HG03095 (cell line): Measurements from ENCODE around the gene EIF2D.
"Not testable (repeated sequence)": the region's sequence is repeated elsewhere in the genome, so short reads cannot be mapped to it uniquely, and the experiment has no call there.

Experiments used
- ATAC-seq: cut with Tn5 transposase; IDR thresholded peaks from one replicate; pipeline ENCODE4 v1.9.1; 2021; ENCODE audit warnings: moderate library complexity; ENCODE audit not compliant: unreplicated experiment

EIF2D gene, protein sequence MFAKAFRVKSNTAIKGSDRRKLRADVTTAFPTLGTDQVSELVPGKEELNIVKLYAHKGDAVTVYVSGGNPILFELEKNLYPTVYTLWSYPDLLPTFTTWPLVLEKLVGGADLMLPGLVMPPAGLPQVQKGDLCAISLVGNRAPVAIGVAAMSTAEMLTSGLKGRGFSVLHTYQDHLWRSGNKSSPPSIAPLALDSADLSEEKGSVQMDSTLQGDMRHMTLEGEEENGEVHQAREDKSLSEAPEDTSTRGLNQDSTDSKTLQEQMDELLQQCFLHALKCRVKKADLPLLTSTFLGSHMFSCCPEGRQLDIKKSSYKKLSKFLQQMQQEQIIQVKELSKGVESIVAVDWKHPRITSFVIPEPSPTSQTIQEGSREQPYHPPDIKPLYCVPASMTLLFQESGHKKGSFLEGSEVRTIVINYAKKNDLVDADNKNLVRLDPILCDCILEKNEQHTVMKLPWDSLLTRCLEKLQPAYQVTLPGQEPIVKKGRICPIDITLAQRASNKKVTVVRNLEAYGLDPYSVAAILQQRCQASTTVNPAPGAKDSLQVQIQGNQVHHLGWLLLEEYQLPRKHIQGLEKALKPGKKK

DNA sequence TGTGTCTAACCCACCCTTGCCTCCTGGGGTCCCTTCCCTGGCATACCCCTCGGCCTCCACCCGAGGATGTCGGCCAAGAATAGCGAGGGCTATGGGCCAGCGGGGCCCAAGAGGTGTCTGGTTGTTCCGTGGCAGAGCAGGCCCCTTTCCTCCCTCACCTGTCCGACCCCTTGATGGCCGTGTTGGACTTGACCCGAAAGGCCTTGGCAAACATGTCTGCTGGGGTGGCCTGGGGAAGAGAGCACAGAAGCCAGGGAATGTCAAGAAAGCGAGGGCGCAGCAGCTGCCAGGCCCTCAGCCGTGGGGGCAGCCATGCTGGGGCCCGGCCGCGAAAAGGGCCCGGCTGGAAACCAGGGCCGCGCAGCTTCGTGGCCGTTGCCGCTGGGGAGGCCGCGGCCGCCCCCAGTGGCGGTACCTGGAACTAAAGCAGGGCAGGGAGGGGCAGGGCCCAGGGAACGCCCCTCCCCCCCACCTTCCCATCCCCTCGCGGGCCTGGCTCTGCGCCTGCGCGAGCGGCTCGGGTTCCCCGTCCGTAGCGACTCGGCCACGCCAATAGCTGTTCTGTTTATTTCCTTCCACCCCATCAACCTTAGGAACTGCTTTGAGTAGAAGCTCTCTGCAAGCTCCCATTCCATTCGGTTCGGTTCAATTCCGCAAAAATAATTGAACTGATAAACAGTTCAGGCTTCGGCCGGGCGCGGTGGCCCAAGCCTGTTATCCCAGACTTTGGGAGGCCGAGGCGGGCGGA, at the start of gene EIF2D:
Gene EIF2D (minus strand): TSS at position 337 of the 748 bp plus-strand sequence. CDS start 123 bp downstream, at position 214.
- ATAC-seq, result peak; percentile 84

DNA sequence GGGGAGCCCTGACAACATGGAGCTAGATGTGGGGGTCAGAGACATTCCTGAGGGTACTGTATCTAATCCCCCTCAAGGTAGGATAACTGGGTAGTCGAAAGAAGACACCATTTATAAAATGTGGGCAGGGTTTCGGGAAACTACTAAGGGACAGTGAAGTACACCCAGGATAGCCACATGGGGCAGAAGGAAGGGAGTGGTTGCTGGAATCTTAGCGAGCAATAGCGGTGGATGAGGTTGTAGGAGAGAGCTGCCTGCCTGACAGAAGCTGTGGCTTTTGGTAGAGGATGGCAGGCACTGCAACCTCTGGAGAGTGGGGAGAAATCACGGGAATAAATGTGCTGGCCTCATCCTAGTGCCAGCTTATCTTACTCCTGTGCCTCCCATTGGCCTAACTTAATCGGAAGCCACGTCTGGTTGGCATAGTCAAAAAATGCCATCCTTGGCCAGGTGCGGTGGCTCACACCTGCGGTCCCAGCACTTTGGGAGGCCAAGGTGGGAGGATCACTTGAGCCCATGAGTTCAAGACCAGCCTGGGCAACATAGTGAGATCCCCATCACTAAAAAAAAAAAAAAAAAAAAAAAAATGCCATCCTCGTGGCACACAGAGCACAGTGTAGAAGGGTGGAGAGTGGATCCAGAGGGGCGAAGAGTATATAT, 49.0 kb upstream of the EIF2D start:
- no peak for ATAC-seq

DNA sequence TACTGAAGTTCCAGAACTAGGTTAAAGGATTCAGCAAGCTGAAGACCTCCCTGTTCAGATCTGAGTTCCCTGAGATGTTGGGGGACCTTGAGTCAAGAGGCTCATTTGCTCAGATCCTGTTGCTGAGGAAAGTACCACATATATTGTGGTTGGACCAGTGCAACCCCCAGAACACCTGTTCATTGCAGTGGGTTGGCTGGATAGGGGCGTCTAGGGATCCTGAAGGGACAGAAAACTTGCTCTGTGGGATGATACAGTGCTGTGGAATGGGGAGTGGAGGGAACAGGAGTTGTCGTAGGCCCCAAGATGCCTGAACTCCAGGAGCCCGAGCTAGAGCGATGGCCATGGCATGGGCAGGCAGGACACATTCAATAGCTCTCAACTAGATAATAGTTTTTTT, 47.9 kb upstream of the EIF2D start:
- ATAC-seq, result no peak

DNA sequence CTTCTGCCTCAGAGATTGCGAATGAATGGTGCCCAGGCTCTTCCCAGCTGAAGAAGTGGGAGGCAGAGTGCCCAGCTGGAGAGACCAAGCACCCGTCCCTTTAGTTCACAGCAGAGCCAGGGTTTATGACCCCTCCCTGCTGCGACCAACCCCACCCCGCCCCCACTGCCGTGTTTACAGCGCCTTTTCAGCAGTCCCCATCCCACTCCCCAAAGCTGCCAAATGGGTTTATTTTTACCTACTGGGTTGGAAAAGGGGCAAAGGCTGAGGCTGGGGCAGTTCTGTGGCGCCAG, 46.7 kb upstream of the EIF2D start:
- ATAC-seq, result no peak

DNA sequence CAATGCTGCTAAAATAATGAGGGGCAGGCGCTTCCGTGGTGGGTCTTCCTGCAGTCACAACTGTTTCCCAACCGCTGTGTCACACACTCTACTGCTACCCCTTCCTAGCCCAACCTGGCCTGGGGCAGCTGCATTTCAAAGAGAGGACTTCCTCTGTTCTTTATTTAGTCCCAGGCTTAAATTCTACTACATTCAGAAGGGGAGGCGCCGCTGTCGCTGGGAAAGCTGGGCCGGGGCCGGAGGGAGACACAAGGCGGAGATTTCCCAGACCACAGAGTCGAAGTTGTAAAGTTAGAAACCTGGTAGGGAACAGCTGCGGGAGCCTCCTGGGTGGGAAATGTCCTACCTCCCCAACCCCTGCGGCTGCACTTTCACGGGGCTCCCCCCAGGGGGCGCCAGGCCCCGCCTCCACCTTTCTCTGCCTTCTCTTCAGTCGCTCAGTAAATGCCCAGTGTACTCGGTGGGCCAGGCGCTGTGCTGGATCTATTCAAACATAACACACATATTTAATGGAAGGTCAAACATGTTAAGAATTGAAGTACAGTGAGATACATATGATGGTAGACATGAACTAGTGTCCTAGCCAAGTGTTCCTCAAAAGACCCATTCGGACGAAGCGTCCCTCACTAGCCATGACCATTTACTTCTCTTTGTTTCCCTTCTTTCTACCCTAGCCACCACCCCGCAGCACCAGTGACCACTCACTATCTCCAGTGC, 46.2 kb upstream of the EIF2D start:
- no peak for ATAC-seq

DNA sequence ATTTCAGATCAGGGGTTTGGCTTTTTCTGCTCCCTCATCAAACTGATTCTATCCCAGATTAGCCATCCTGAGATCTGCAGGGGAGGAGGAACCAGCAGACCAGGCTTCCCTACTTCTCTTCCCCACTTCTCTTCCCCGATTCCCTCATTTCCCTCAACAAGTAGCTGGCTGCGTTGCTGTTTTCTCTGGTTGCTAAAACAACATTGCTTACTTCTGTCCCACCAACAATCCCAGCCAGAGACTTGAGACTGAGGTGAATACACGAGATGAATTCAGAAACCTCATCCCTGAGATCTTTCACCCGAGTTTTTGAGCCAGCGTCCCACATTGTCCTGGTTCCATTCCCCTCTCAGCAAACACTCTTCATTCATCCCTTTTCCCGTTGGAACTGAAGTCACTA, 45.5 kb upstream of the EIF2D start:
- no peak for ATAC-seq

DNA sequence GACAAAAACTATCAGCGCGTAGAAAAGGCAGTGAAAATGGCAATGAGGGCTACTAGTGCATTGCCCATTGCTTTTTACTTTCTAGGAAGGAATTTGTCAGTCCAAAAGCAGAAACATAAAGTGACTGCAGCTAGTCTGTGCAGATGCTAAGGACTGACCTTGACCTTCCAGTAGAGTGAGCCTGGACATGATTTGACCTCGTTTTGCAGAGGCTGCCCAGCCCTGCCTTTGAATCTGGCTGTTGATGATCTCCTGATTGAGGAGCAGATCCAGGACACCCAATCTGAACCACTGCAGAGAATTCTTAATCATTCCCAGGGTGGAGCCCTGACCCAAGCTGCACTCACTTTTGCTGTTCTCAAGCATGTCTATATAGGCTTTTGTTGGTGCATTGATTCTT, 44.7 kb upstream of the EIF2D start:
- no peak for ATAC-seq

DNA sequence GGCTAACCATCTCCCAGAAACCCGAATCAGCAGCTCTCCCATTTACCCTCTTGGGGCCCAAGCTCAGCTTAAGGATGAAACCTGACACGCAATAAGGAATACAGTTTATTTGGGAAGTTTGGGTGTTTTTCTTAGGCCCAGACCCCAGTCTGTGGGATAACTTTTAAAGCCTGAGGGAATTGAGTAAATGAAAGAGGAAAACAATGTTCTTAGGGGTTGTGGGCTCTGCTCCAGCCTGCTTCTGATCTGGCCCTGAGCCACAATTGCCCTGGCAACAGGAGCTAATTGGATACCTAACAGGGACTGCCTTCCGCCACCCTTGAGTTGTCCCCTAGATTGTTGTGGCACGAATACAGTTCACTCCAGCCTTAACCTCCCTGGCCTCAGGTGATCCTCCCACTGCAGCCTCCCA, 43.2 kb upstream of the EIF2D start:
- no peak for ATAC-seq

DNA sequence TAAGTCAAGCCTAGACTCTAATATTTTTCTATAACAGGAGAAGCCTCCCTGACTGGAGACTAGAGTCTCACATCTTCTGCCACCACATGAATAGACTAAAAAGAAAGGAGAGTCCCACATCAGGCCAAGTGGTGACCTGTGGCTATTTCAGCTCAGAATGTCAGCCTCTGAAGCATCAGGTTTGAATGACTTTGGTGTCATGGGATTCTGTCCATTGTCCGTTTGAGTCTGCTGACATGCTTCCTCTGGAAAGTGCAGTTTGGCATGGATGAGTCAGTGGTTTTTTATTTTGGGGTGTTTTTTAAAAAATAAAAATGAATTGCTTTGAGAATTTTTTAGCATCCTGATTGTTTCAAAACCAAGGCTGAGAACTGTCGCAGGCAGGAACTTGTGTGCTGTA, 42.6 kb upstream of the EIF2D start:
- ATAC-seq, result no peak

DNA sequence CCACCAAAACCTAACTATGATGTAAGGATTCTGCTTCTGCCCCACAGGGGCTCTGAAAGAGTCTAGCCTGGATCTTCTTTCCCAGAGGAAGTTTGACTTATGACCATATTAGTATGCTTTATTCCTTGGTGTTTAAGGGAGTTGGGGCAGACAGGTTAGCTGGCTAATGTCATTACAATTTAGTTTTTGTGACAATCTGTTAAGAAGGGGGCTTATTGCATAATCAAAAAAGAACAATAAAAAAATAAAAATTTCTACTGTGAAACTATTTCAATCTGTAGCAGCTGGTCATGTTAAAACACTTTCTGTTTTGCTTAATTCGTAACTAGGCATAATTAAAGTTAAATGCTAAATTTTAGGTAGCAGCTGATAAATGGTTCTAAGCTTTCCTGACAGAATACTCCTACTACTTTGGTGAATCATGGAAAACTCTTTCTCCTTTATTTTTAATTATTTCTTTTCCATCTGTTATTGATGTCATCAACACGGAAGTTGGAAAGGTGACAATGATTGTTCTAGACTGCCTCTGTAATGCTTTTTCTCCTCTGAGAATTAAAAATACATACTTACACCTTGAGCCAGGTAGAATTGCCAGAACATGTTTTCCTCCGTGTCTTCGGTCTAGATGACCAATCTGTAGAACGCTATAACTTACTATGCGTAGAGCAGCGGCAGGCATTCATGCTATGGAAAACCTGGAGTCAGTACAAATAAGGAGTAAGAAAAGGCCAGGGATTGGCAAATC, 41.6 kb upstream of the EIF2D start:
- no peak for ATAC-seq

DNA sequence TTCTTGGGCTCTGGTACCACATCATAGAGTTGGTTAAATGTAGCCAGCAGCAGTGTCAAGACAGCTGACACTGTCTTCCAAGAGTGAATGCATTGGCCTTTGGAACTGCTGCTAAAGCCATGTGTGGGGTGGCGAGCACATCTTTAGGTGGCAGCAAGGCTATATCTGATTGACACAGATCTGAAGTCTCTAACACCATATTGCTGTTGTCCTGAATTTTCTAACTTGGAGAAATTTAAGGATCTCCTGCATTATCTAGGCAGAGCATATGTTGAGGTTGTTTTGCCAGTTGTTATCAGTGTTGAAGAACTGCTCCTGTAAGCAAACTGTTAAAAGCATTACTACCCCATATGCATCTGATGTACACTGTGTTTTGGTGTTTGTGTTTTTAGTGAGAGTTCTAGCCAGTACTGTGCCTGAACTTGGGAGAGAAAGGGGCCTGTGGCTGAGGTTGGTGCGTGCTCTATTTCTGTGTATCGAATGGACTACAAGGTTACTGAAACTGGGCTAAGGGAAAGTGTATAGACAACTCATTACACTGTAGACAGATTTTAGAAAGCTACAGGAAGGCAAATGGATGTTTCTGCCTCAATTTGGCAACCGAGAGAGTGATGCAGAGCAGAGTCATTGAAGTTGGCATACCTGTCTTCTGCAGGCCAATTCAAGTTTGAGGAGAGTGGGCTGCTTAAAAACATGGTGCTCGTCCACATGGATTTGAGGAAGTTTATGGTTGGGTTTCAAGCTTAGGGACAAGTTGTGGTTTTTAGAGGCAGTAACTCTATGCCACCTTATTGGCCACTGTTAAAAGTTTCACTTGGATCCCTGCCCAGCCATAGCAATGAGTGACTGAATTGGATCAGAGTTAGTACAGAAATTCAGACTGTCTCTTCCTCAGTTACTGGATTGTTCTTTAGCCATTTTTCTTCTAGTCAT, 40.0 kb upstream of the EIF2D start:
- ATAC-seq, result no peak

DNA sequence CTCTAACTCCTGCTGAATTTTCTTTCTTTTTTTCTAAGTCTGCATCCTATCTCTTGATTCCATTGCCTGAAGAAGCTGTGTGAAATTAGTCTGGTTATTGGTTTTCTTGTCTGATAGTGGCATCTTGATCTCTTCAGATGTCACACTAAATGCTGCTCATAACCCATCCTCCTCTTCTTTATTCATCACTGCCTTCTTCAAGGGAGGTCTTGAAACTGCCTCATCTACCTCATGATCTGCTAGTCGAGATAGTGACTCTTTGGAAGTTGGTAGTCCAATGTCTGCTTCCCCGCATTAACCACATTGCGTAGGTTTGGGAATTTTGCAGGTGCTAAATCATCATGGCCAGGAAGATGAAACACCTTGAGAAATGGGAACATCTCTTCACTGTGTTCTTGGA, 38.7 kb upstream of the EIF2D start:
- ATAC-seq, result no peak

DNA sequence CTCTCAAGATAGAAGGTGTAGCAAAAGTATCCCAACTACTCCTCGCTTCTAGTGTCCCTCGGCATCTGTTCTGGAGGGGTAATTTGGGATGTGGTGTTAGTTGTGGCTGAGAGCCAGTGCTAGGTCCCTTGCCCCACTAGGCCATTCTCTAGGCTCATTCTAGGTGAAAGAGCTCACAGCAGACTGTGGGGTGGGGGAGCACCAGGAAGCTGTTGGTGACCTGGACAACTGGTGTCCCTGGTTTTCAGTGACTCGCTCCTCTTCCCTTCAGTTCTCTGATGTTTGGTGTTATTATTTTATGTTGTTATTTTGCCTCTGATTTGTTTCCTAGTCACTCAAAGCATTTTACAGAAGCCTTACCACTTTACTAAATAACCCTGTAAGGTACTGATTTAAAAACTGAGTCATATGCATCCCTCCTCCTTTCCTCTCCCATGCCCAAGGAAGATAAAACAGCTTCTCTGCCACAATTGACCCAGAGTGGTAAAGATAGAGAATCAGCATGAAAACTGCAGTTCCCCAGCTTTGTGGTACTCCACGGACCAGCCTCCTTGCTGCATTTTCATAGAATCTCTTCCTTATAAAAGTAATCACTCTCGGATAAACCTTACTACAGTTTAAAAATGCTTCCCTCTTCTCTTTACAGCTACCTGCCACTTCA, 37.1 kb upstream of the EIF2D start:
- no peak for ATAC-seq

DNA sequence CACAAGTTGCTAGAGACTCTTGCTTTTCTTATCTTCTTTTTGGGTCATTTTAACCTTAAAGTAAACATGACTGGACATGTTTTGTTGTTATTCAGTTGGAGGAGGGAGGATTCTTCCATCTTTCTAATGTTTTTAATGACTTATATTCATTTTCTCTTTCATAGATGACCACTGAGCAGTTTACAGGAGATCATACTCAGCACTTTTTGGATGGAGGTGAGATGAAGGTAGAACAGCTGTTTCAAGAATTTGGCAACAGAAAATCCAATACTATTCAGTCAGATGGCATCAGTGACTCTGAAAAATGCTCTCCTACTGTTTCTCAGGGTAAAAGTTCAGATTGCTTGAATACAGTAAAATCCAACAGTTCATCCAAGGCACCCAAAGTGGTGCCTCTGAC, 35.0 kb upstream of the EIF2D start:
- no peak for ATAC-seq

DNA sequence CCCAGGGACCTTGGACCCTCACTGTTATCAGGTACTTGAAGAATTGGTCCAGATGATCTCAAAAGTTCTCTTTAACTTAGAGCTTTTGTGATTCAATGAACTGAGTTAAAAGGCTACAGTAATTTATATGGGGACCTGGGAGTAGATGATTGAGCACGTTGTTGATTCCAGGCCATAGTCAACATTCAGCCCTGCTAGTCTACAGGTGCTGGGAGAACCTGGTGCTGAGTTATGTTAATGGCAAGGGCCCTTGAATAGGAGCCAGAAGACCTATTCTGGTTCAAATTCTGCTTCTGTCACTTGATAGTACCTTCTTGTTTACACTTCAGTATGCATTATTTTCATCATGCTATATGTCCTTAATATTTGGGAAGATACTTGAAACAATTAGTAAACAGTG, 34.2 kb upstream of the EIF2D start:
- no peak for ATAC-seq

DNA sequence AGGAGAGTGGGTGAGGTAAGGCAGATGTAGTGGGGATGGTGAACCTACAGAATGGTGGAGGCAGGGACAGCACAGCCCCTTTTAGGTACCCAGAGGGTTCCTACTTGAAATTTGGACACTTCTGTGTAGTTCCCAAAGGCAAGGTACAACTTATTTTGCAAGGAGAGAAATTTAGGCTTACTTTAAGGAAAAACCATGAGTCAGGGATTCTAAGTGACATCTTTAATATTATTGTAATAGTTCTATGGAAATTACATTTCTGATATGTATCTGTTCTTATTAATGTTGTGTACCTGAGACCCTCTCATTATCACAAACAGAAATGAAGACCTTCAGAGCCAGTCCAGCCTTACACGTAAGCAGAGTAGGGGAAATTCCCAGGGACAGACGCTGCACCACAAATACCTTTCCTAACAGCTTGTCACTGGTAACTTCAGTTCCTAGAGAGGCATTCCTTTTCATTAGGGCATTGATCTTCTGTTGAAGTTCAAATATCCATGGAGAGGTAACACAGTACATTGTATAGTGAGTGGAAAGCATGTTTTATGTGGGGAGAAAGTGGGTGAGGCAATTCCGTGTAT, 30.9 kb upstream of the EIF2D start:
- ATAC-seq, result no peak

DNA sequence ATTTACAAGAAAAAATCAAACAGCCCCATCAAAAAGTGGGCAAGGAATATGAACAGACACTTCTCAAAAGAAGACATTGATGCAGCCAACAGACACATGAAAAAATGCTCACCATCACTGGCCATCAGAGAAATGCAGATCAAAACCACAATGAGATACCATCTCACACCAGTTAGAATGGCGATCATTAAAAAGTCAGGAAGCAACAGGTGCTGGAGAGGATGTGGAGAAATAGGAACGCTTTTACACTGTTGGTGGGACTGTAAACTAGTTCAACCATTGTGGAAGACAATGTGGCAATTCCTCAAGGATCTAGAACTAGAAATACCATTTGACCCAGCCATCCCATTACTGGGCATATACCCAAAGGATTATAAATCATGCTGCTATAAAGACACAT, 29.8 kb upstream of the EIF2D start:
- ATAC-seq, result not testable (repeated sequence)

DNA sequence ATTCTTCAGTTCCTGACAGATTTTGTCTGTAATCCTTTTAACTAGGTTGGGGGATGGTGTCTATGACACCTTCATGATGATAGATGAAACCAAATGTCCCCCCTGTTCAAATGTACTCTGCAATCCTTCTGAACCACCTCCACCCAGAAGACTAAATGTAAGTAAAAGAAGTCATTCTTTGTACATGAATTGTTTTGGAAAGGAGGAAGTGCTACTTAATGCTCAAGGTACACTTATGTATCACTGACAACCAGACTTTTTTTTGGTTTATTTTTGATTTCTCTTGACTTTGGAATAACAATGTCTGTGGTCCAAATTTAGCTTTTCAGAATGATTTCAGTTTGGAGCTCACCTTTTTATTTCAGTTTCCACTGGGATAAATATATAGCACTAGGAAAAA, 25.3 kb upstream of the EIF2D start:
- ATAC-seq, result no peak
